GM06990 (cell line): ENCODE measurements around the gene LGR5.
"Not testable (repeated sequence)": the region's sequence is repeated elsewhere in the genome, so short reads cannot be mapped to it uniquely, and the experiment has no call there.

Experiments used
- DNase-seq: peaks from one replicate; pipeline ENCODE4 v3.0.0-alpha.2; 2011; ENCODE audit not compliant: insufficient read length; ENCODE audit errors: extremely low read depth
- H3K27me3 ChIP-seq: replicated peaks from 2 replicates; pipeline ENCODE4 v1.6.0; 2011; ENCODE audit warnings: low read length; ENCODE audit not compliant: control insufficient read depth, insufficient read depth
- H3K36me3 ChIP-seq: 2 replicates; pipeline ENCODE4 v1.5.1; 2011; ENCODE audit warnings: low read length; ENCODE audit not compliant: control insufficient read depth, insufficient read depth
- H3K4me3 ChIP-seq: replicated peaks from 2 replicates; pipeline ENCODE4 v1.5.1; 2011; ENCODE audit warnings: low read depth, mild to moderate bottlenecking, control low read depth, low read length
- CTCF ChIP-seq: IDR thresholded peaks from 2 replicates; pipeline ENCODE4 v1.5.1; 2011; ENCODE audit warnings: low read length, control low read depth, mild to moderate bottlenecking, inconsistent platforms; ENCODE audit not compliant: insufficient read depth, poor library complexity, severe bottlenecking

The LGR5 gene

GRCh38 chr12:71478270-71478669, 38.7 kb downstream of the LGR5 start:
- TF ChIP-seq CTCF = no peak
- DNase-seq = no peak

GRCh38 chr12:71484272-71484905, 44.8 kb downstream of the LGR5 start:
- no peaks in the 10 kb centered on the region for H3K36me3 ChIP-seq
- DNase-seq = no peak
- no peaks in the 10 kb centered on the region for H3K27me3 ChIP-seq
- TF ChIP-seq CTCF = no peak
- H3K4me3 ChIP-seq = no peak overlapping the region

More at GRCh38 chr12:71478270-71478669, 38.7 kb downstream of the LGR5 start:
- Histone ChIP-seq H3K27me3 (no peaks in the 10 kb centered on the region), H3K36me3 (no peaks in the 10 kb centered on the region), H3K4me3 (no peak overlapping the region)

- H3K36me3 ChIP-seq, H3K4me3 ChIP-seq, DNase-seq, H3K27me3 ChIP-seq: not testable (repeated sequence)
Measured at GRCh38 chr12:71490844-71491243, 51.2 kb downstream of the LGR5 start.

- Histone ChIP-seq H3K36me3 (no peaks in the 10 kb centered on the region), H3K27me3 (no peaks in the 10 kb centered on the region), H3K4me3 (no peak overlapping the region)
- DNase-seq = no peak
- TF ChIP-seq CTCF = no peak
Measured at GRCh38 chr12:71492604-71493003, 53.0 kb downstream of the LGR5 start.

- Histone ChIP-seq H3K4me3 (no peak overlapping the region), H3K36me3 (no peaks in the 10 kb centered on the region), H3K27me3 (no peaks in the 10 kb centered on the region)
- TF ChIP-seq CTCF = no peak
- no peak for DNase-seq
Measured at GRCh38 chr12:71499834-71500233, 60.2 kb downstream of the LGR5 start.

GRCh38 chr12:71503579-71504391, 64.2 kb downstream of the LGR5 start:
- DNase-seq = no peak
- H3K36me3 ChIP-seq = no peaks in the 10 kb centered on the region
- H3K4me3 ChIP-seq = no peak overlapping the region
- no peak for TF ChIP-seq CTCF
- H3K27me3 ChIP-seq = no peaks in the 10 kb centered on the region
